Ovary (tissue), 9 donors: ENCODE data around the gene RYR3. TPM values are rescaled to one million over a fixed set of nuclear protein-coding genes. Genes with fewer than 3 reads are reported as not detected.

Experiments
- DNase-seq, 5 donors: peaks; one replicate each; pipeline ENCODE4 v3.0.0-alpha.2; 2019 to 2020
- H3K27ac ChIP-seq, 2 donors: fragments of 200-600 bp; one replicate each; pipeline versions ENCODE4 v1.5.1 to v1.8.0; 2019 to 2022
- H3K27me3 ChIP-seq: fragments of 200-600 bp; one replicate; pipeline ENCODE4 v1.8.0; 2022
- H3K36me3 ChIP-seq: fragments of 200-600 bp; sonication (generic); one replicate; pipeline ENCODE4 v1.5.1; 2019
- H3K4me1 ChIP-seq: one replicate; pipeline ENCODE4 v1.8.1; 2013; ENCODE audit warnings: mild to moderate bottlenecking, moderate library complexity; ENCODE audit not compliant: insufficient read depth
- H3K4me3 ChIP-seq: fragments of 200-600 bp; sonication (generic); one replicate; pipeline ENCODE4 v1.5.1; 2017
- H3K9me3 ChIP-seq, 2 donors: fragments of 200-600 bp in 1 of 2; sonication (generic) in 1 of 2; one replicate each; pipeline versions ENCODE4 v1.5.1 to v1.8.1; 2013 to 2019; ENCODE audit warnings: mild to moderate bottlenecking in 1 of 2, moderate library complexity in 1 of 2
- EP300 ChIP-seq: sonication (generic); formaldehyde crosslinking; IDR thresholded peaks from one replicate; pipeline ENCODE4 v1.6.1; 2017; ENCODE audit warnings: antibody characterized with exemption
- POLR2A ChIP-seq: fragments of 450-650 bp; IDR thresholded peaks from one replicate; pipeline ENCODE4 v1.6.1; 2017; ENCODE audit warnings: antibody characterized with exemption, mild to moderate bottlenecking, moderate library complexity
- WGBS, 3 donors: extraction: QIAGEN DNeasy Blood & Tissue Kit in 1 of 3; methylation state at CpG; one replicate each; pipeline versions ENCODE4 v1.1.5 to v1.1.7; 2013 to 2017; 5-methylcytosine and 5-hydroxymethylcytosine counted together
- intact Hi-C, 4 donors: fragments of 100-400 bp; cut with DNase I; formaldehyde crosslinking; loops; one replicate each; pipeline versions ENCODE4 v1.11.0 to v1.15.1; 2022 to 2023
- polyA plus RNA-seq, 2 donors: library from polyadenylated mRNA; stranded (reverse); fragments of 200-250 nt in 1 of 2; fragments of 350-450 nt in 1 of 2; fragmentation: Illumina TruSeq in 1 of 2; extraction: RNeasy Lipid Tissue Mini Kit (QIAGEN cat#74804) in 1 of 2; gene quantifications; one replicate each; pipeline ENCODE4 v1.2.3, GENCODE V29; 2013 to 2014
- total RNA-seq, 7 donors: library from RNA; depleted of rRNA in 2 of 7; stranded (reverse); fragments of >200 nt in 2 of 7; fragmentation: NEBNext Ultra II Directional in 3 of 7; extraction: Animal tissue kit (Norgen Biotek cat#: 25700) in 3 of 7; gene quantifications; one replicate each; pipeline versions ENCODE4 v1.1.0 to v1.2.4, GENCODE V29; 2016 to 2023
- TF ChIP-seq, protein P1 (sequence below), 3 donors: fragments of 450-650 bp in 2 of 3; fragments of 200-600 bp in 1 of 3; IDR thresholded peaks; one replicate each; pipeline versions ENCODE4 v1.5.1 to v1.8.0; 2016 to 2022; ENCODE audit warnings: antibody characterized with exemption in 3 of 3, mild to moderate bottlenecking in 1 of 3
- donor health status: DM: no; HTN: no; CAD: no; lungs with moderate emphysema.
- donor health status: DM: no; HTN: no; CAD: no.
- donor health status: Bipolar disorder and iron deficiency.
- donor health status: DM: yes; HTN: yes; CAD: no.
- donor health status: DM: no; HTN: no; CAD: no.
- donor health status: DM: yes; HTN: yes; CAD: no.

The RYR3 gene
- total and polyA plus RNA-seq, 9 donors, result 0.52 to 6.0 (median 0.96) TPM

DNA sequence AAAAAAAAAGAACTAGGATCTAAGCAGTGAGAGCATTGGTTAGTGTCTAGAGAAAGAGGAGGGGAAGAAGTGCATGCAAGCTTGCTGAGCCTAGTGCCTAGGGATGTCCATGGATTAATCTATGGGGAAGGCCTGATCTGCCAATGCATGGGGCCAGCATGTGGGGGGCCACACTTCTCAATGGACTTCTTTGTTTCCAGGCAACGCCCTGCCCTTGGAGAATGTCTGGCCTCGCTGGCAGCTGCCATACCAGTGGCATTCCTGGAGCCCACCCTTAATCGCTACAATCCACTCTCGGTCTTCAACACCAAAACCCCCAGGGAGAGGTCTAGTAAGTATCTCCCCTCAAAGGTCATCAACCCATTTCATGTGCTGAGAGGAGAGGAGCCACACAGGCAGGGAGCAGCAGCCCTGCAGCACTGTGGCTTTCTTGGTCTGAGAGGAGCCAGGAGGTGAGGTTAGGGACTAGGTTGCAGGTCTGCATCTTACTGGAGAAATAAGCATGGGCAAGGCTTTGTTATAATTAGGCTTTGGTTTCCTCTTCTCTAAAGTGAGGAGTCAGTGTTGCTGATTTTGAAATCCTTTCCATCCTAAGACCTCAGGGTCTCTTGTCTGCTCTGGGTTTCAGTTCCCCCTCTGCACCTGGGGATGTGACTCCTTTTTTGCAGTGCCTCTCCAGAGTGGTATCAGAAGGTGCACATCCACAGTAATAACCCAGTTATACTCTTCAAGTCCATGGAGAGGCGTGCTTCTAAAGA, 469.4 kb downstream of the RYR3 start:
- no peak for DNase-seq
- 90 to 95% (median 92%) methylated on average over 5 of the region's 5 CpGs for WGBS, 3 donors

DNA sequence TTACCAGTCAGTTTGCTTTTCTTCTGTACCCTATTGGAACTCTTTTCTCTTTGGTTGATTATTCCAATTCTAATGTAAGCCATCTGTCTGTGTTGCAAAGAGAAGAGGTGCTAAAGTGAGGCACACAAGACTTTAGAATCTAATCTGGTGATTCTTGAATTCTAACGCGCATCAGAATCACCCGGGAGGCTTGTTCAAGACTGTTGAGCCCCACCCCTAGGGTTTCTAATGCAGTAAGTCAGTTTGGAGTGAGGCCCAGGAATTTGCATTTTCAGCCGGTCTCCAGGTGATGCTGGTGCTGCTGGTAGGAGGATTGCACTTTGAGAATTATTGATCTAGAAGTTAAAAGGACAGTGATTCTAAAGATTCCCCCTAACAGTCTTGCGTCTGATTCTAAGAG, 472.2 kb downstream of the RYR3 start:
- H3K9me3 ChIP-seq, result no peaks in the 10 kb centered on the region
- DNase-seq, result no peak
- no peaks in the 10 kb centered on the region for H3K27me3 ChIP-seq
- intact Hi-C loops, result no loop called here
- H3K27ac ChIP-seq, result no peak overlapping the region
- WGBS, 3 donors, result 56 to 74% (median 66%) methylated on average over 5 of the region's 5 CpGs
- no peaks in the 10 kb centered on the region for H3K4me1 ChIP-seq
- no peak for TF ChIP-seq POLR2A
- TF ChIP-seq, protein P1, sequence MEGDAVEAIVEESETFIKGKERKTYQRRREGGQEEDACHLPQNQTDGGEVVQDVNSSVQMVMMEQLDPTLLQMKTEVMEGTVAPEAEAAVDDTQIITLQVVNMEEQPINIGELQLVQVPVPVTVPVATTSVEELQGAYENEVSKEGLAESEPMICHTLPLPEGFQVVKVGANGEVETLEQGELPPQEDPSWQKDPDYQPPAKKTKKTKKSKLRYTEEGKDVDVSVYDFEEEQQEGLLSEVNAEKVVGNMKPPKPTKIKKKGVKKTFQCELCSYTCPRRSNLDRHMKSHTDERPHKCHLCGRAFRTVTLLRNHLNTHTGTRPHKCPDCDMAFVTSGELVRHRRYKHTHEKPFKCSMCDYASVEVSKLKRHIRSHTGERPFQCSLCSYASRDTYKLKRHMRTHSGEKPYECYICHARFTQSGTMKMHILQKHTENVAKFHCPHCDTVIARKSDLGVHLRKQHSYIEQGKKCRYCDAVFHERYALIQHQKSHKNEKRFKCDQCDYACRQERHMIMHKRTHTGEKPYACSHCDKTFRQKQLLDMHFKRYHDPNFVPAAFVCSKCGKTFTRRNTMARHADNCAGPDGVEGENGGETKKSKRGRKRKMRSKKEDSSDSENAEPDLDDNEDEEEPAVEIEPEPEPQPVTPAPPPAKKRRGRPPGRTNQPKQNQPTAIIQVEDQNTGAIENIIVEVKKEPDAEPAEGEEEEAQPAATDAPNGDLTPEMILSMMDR (IDR thresholded peaks at IDR 0.05), result no peak
- no peak for TF ChIP-seq EP300
- H3K36me3 ChIP-seq, result no peaks in the 10 kb centered on the region
- H3K4me3 ChIP-seq, result no peak overlapping the region

More for the DNA sequence above, 469.4 kb downstream of the RYR3 start:
- H3K36me3 ChIP-seq, result no peaks in the 10 kb centered on the region
- intact Hi-C loops, result no loop called here
- H3K9me3 ChIP-seq, result no peaks in the 10 kb centered on the region
- no peaks in the 10 kb centered on the region for H3K4me1 ChIP-seq
- no peak overlapping the region for H3K4me3 ChIP-seq
- H3K27me3 ChIP-seq, result no peaks in the 10 kb centered on the region
- H3K27ac ChIP-seq, result no peak overlapping the region
- TF ChIP-seq POLR2A (no peak), EP300 (no peak)
- TF ChIP-seq, protein P1 (IDR thresholded peaks at IDR 0.05), result no peak

DNA sequence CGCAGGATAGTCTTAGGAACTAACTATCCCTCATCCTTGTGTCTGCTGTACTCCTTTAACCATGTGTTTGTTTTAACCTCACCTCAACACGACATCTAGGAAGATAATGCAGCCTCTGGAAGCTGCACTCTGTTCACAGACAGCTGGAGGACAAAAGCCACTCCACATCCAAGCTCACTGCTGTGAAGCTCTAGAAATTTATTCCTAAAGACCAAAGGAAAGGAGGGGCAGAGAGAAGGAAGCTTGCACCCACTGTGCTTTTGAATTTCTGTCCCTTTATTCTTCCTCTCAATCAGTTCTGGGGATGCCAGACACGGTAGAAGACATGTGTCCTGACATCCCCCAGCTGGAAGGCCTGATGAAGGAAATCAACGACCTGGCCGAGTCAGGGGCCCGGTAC, 474.6 kb downstream of the RYR3 start:
- Histone ChIP-seq H3K36me3 (no peaks in the 10 kb centered on the region), H3K4me1 (no peaks in the 10 kb centered on the region), H3K4me3 (no peak overlapping the region), H3K27me3 (no peaks in the 10 kb centered on the region), H3K9me3 (no peaks in the 10 kb centered on the region), H3K27ac (no peak overlapping the region)
- TF ChIP-seq, protein P1 (IDR thresholded peaks at IDR 0.05), result no peak
- no peak for TF ChIP-seq POLR2A
- no peak for TF ChIP-seq EP300
- no peak for DNase-seq
- intact Hi-C loops, result no loop called here
- WGBS, 3 donors, result 53 to 60% (median 59%) methylated on average over 6 of the region's 6 CpGs

DNA sequence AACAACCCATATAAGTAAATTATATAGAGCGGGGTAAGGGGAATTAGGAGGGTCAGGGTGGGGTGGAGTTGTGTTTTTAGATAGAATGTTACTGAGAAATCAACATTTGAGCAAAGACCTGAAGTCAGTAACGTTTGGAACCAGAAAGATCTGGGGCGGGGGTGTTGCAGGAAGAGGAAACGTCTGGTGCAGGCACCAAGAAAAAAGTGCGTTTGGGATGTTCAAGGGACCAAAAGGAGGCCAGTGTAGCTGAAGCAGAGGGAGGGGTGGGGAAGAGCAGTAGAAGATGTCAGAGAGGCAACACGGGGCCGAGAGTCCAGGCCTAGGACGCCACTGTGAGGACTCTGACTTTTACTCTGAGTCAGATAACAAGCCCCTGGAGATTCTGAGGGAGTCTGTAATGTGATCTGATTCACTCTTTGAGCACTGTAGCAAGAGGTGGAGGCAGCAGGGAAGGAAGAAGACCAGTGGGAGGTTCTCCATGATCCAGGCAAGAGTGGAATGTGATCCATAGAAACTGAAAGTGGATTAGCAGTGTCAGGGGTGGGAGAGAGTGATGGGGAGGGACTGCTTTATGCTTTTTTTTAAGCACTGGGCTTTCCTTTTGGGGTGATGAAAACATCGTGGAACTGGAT, 478.3 kb downstream of the RYR3 start:
- H3K9me3 ChIP-seq, result no peaks in the 10 kb centered on the region
- H3K4me1 ChIP-seq, result no peaks in the 10 kb centered on the region
- no peak overlapping the region for H3K4me3 ChIP-seq
- no peaks in the 10 kb centered on the region for H3K27me3 ChIP-seq
- intact Hi-C loops, result no loop called here
- WGBS, 3 donors, result 30 to 39% (median 33%) methylated on average over 9 of the region's 9 CpGs
- DNase-seq, result no peak
- TF ChIP-seq, protein P1 (IDR thresholded peaks at IDR 0.05), result no peak
- TF ChIP-seq POLR2A (no peak), EP300 (no peak)
- H3K36me3 ChIP-seq, result no peaks in the 10 kb centered on the region
- H3K27ac ChIP-seq, result no peak overlapping the region
